HepG2 (cell line): ENCODE results near the gene CBR4. TPM values are rescaled to one million over a fixed set of nuclear protein-coding genes. Genes with fewer than 3 reads are reported as not detected.
"Not testable (repeated sequence)": the region's sequence is repeated elsewhere in the genome, so short reads cannot be mapped to it uniquely, and the experiment has no call there.

ENCODE experiments used
- ATAC-seq: fragments of 200-7000 bp; cut with Tn5 transposase; 3 replicates; pipeline ENCODE4 v1.9.1; 2020; ENCODE audit warnings: mild to moderate bottlenecking, moderate library complexity
- BruUV-seq: library from RNA; stranded (reverse); fragments of 400-500 nt; replicated peaks from 2 replicates; lab custom pipeline; 2021; lab: Mats Ljungman, UMichigan
- CTCF ChIA-PET: fragments of 300-600 bp; formaldehyde crosslinking; extraction: SDS; loops from one replicate; lab custom pipeline; 2021; ENCODE audit warnings: low total read pairs, inconsistent platforms, low intra/inter-chr PET ratio; lab: Yijun Ruan, JAX
- POLR2A ChIA-PET: fragments of 350-600 bp; sonication (Branson Sonifier 250); formaldehyde crosslinking; loops from one replicate; lab custom pipeline; 2020; ENCODE audit warnings: antibody characterized with exemption, inconsistent platforms; lab: Yijun Ruan, JAX
- DNase-seq: peaks from one replicate; pipeline ENCODE4 v3.0.0-alpha.2; 2015; ENCODE audit warnings: low spot score
- FAIRE-seq: peaks from 3 replicates; lab custom pipeline; 2011; peaks lifted over from hg19 to GRCh38; lab: Jason Lieb, UNC
- H2AFZ ChIP-seq: one replicate; pipeline ENCODE4 v1.6.1; 2011; ENCODE audit warnings: low read length, inconsistent platforms
- H3K27ac ChIP-seq: fragments of 300-600 bp; 3 replicates; pipeline ENCODE4 v1.8.0; 2011; ENCODE audit warnings: mixed run types, mild to moderate bottlenecking, mixed read lengths, low read length, inconsistent platforms; ENCODE audit not compliant: insufficient read depth; ENCODE audit errors: extremely low read length
- H3K27me3 ChIP-seq, 2 experiments: fragments of 200-600 bp in 1 of 2; 2 replicates in 1 of 2; 3 replicates in 1 of 2; pipeline versions ENCODE4 v1.6.0 to v1.8.0; 2011; ENCODE audit warnings: low read length in 2 of 2, mild to moderate bottlenecking in 2 of 2, moderate library complexity in 2 of 2, inconsistent platforms in 1 of 2; ENCODE audit not compliant: insufficient read depth in 2 of 2, control insufficient read depth in 1 of 2
- H3K36me3 ChIP-seq, 2 experiments: fragments of 200-600 bp in 1 of 2; replicated peaks in 1 of 2; 2 replicates in 1 of 2; 3 replicates in 1 of 2; pipeline versions ENCODE4 v1.5.1 to v1.8.0; 2011; ENCODE audit warnings: low read length in 2 of 2, inconsistent platforms in 1 of 2; ENCODE audit not compliant: insufficient read depth in 2 of 2, control insufficient read depth in 1 of 2
- H3K4me1 ChIP-seq: 2 replicates; pipeline ENCODE4 v1.5.1; 2012; ENCODE audit warnings: low read length, inconsistent platforms; ENCODE audit not compliant: insufficient read depth
- H3K4me2 ChIP-seq: 2 replicates; pipeline ENCODE4 v1.6.0; 2011; ENCODE audit warnings: low read depth, low read length, inconsistent platforms
- H3K4me3 ChIP-seq, 3 experiments: fragments of 200-600 bp in 1 of 3; sonication (generic), shearing (Covaris generic) in 1 of 3; replicated peaks in 1 of 3; 2 replicates each; pipeline ENCODE4 v1.5.1; 2011 to 2016; ENCODE audit warnings: low read length in 3 of 3, inconsistent platforms in 2 of 3, low read depth in 2 of 3, mild to moderate bottlenecking in 2 of 3, control low read depth in 1 of 3, mixed read lengths in 1 of 3; ENCODE audit not compliant: insufficient read depth in 1 of 3
- H3K79me2 ChIP-seq: one replicate; pipeline ENCODE4 v1.6.1; 2011; ENCODE audit warnings: low read length, inconsistent platforms; ENCODE audit not compliant: insufficient read depth
- H3K9ac ChIP-seq: 2 replicates; pipeline ENCODE4 v1.6.0; 2011; ENCODE audit warnings: mild to moderate bottlenecking, low read depth, low read length, inconsistent platforms; ENCODE audit not compliant: insufficient read depth
- H3K9me3 ChIP-seq: 2 replicates; pipeline ENCODE4 v1.5.1; 2012; ENCODE audit warnings: mild to moderate bottlenecking, low read length
- H4K20me1 ChIP-seq: 2 replicates; pipeline ENCODE4 v1.6.0; 2011; ENCODE audit warnings: inconsistent platforms, mild to moderate bottlenecking, low read length, moderate library complexity; ENCODE audit not compliant: insufficient read depth
- KDM6A ChIP-seq: IDR thresholded peaks from 2 replicates; pipeline ENCODE4 v1.6.1; 2016; ENCODE audit warnings: low read depth
- RBM39 ChIP-seq: fragments of 200-400 bp; formaldehyde crosslinking; IDR thresholded peaks from one replicate; pipeline ENCODE4 v1.6.1; 2018; ENCODE audit warnings: antibody characterized with exemption, mild to moderate bottlenecking, low read depth, low read length; ENCODE audit not compliant: poor library complexity, severe bottlenecking
- ZNF205 ChIP-seq: IDR thresholded peaks from 2 replicates; pipeline ENCODE4 v1.6.1; 2018; ENCODE audit warnings: missing biosample characterization, missing genetic modification reagents
- WGBS: methylation state at CpG from one replicate; pipeline ENCODE4 v1.1.6; 2017; ENCODE audit warnings: low lambda C conversion rate; 5-methylcytosine and 5-hydroxymethylcytosine counted together
- in situ Hi-C: cut with HindIII; loops from 2 replicates; pipeline ENCODE4 v1.10.0; 2017; ENCODE audit warnings: low pct_unique_long_range_greater_than_20kb; ENCODE audit not compliant: extremely low pct_ligation_motif_present
- intact Hi-C: fragments of 100-400 bp; cut with micrococcal nuclease; formaldehyde crosslinking; loops from one replicate; pipeline ENCODE4 v1.10.0; 2022; ENCODE audit not compliant: unreplicated experiment
- polyA plus RNA-seq, 8 experiments: library from polyadenylated mRNA; depleted of rRNA in 3 of 8; stranded (reverse) in 7 of 8; unstranded in 1 of 8; fragments of >200 nt; fragmentation: Illumina TruSeq in 4 of 8; extraction: Trizol in 4 of 8; gene quantifications; 2 replicates each; pipeline versions ENCODE4 v1.2.1 to v1.2.3, GENCODE V29; 2011 to 2016; ENCODE audit warnings: low read depth in 4 of 8, missing spikeins in 1 of 8, mixed read lengths in 1 of 8; ENCODE audit not compliant: insufficient read depth in 1 of 8
- total RNA-seq, 5 experiments: library from RNA; depleted of rRNA; stranded (reverse); fragments of >200 nt; fragmentation: Illumina TruSeq; extraction: Trizol; gene quantifications; 2 replicates each; pipeline ENCODE4 v1.2.3, GENCODE V29; 2016; ENCODE audit warnings: low read depth in 1 of 5
- TF ChIP-seq, protein P1 (sequence below): sonication (generic); formaldehyde crosslinking; IDR thresholded peaks from 2 replicates; pipeline ENCODE4 v1.4.0; 2020; ENCODE audit warnings: mild to moderate bottlenecking, missing genetic modification reagents
- TF ChIP-seq, protein P2 (sequence below): sonication (generic); formaldehyde crosslinking; IDR thresholded peaks from 2 replicates; pipeline ENCODE4 v1.4.0; 2020; ENCODE audit warnings: missing genetic modification reagents
- TF ChIP-seq, protein P3 (sequence below): IDR thresholded peaks from 2 replicates; pipeline ENCODE4 v1.6.1; 2016; ENCODE audit warnings: missing biosample characterization, missing genetic modification reagents, low read depth

Gene CBR4
- total and polyA plus RNA-seq, 2 of the 13 experiments (the other 11 are each of a cell fraction or from before 2014, with no cell fraction given), result 7.3 to 20.7 TPM

DNA sequence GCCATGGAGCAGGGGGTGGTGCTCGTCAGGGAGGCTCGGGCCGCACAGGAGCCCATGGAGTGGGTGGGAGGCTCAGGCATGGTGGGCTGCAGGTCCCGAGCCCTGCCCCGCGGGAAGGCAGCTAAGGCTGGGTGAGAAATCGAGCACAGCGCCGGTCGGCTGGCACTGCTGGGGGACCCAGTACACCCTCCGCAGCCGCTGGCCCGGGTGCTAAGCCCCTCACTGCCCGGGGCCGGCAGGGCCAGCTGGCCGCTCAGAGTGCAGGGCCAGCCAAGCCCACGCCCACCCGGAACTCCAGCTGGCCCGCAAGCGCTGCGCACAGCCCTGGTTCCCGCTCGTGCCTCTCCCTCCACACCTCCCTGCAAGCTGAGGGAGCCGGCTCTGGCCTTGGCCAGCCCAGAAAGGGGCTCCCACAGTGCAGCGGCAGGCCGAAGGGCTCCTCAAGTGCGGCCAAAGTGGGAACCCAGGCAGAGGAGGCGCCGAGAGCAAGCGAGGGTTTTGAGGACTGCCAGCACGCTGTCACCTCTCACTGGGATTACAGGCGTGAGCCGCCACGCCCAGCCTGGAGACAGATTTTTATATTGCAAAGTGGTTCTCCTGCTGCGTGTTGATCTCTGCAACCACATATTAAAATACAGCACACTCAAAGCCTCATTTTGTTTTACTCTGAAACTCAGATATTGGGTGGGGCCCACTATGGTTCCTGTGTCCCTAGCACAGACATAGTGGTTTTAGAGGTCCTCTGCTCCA, 26.0 kb upstream of the CBR4 start:
- H3K4me1 ChIP-seq, result peaks cover 29% of the 10 kb centered on the region

DNA sequence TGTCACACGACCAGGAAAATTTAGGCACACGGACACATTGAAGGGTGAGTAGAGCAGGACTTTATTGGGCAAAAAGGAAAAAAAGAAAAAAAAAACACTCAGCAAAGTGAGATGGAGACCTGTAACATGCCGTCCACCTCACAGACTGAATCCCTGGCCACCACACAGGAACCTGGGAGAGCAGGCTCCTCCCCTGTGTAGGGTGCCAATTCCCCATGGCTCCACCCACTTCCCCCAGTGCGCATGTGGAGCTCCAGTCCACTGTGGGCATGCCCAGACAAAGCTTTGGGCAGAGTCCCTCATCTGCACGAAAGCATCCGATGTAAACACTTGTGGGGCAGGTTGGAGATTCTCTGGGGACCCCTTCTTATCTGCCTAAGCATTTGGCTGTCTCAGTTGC, 23.6 kb upstream of the CBR4 start:
- H4K20me1 ChIP-seq, result no peaks in the 10 kb centered on the region
- no peak for DNase-seq
- no peaks in the 10 kb centered on the region for H3K9me3 ChIP-seq
- no peak overlapping the region for H3K9ac ChIP-seq
- peak; percentile 21; the same call in 1 of the 3 replicates for ATAC-seq
- no peak overlapping the region for H2AFZ ChIP-seq
- no peaks in the 10 kb centered on the region; a peak in 1 of 5 replicates for H3K36me3 ChIP-seq
- in situ Hi-C loops (no loop called here), intact Hi-C loops (no loop called here)
- H3K79me2 ChIP-seq, result no peaks in the 10 kb centered on the region
- FAIRE-seq, result no peak
- H3K4me2 ChIP-seq, result no peak overlapping the region
- H3K4me1 ChIP-seq, result peaks cover 21% of the 10 kb centered on the region
- H3K27me3 ChIP-seq, result no peaks in the 10 kb centered on the region
- no TSS peak for BruUV-seq
- no peak overlapping the region for H3K27ac ChIP-seq
- WGBS, result 81% methylated on average over 5 of the region's 6 CpGs
- no peak overlapping the region for H3K4me3 ChIP-seq
- POLR2A ChIA-PET, result interaction anchor here (1.0 to 1.6 kb wide), 2 partner anchors 24 to 37 kb away, joined by 3 to 5 read pairs; partner anchors contain the start of gene CBR4
- CTCF ChIA-PET, result no interaction called here
- TF ChIP-seq RBM39, result no peak
- TF ChIP-seq, protein P1, sequence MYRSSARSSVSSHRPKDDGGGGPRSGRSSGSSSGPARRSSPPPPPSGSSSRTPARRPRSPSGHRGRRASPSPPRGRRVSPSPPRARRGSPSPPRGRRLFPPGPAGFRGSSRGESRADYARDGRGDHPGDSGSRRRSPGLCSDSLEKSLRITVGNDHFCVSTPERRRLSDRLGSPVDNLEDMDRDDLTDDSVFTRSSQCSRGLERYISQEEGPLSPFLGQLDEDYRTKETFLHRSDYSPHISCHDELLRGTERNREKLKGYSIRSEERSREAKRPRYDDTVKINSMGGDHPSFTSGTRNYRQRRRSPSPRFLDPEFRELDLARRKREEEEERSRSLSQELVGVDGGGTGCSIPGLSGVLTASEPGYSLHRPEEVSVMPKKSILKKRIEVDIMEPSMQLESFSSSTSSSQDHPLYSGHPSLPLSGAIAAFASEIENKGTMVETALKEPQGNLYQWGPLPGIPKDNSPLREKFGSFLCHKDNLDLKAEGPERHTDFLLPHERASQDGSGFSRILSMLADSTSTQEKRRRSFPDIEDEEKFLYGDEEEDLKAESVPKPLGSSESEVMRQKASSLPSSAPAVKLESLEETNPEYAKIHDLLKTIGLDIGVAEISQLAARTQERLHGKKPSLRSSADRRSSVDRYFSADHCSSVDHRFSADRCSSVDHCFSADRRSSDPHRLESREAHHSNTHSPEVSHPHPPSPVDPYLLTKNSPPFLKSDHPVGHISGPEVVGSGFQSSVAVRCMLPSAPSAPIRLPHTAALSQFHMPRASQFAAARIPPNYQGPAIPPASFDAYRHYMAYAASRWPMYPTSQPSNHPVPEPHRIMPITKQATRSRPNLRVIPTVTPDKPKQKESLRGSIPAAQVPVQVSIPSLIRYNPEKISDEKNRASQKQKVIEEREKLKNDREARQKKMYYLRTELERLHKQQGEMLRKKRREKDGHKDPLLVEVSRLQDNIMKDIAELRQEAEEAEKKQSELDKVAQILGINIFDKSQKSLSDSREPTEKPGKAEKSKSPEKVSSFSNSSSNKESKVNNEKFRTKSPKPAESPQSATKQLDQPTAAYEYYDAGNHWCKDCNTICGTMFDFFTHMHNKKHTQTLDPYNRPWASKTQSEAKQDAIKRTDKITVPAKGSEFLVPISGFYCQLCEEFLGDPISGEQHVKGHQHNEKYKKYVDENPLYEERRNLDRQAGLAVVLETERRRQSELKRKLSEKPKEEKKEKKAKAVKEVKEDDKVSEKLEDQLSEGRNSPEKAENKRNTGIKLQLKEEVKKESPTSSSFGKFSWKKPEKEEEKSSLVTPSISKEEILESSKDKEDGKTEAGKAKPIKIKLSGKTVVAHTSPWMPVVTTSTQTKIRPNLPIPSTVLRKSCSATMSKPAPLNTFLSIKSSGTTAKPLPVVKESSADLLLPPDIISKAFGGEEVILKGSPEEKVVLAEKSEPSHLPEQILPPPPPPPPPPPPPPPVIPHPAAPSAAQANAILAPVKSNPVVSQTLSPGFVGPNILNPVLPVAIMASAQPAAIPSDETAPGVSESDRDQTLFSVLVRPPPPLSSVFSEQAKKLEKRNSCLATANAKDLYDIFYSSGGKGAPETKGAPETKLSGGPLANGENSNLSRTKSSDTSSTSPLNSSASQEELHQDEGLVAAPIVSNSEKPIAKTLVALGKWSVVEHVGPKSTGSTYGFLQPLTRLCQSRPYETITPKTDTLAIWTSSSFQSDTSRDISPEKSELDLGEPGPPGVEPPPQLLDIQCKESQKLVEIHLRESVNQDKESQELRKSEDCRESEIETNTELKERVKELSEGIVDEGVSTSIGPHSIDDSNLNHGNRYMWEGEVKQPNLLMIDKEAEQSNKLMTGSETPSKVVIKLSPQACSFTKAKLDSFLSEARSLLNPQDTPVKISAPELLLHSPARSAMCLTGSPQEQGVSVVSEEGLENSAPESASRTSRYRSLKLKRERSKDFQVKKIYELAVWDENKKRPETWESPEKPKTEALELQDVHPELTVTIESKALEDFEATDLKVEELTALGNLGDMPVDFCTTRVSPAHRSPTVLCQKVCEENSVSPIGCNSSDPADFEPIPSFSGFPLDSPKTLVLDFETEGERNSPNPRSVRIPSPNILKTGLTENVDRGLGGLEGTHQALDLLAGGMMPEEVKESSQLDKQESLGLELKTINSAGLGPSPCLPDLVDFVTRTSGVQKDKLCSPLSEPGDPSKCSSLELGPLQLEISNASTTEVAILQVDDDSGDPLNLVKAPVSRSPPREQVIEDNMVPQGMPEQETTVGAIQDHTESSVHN (CRISPR knock-in tag), result no peak
- TF ChIP-seq KDM6A (CRISPR knock-in tag), result no peak
- no peak for TF ChIP-seq ZNF205
- TF ChIP-seq, protein P2, sequence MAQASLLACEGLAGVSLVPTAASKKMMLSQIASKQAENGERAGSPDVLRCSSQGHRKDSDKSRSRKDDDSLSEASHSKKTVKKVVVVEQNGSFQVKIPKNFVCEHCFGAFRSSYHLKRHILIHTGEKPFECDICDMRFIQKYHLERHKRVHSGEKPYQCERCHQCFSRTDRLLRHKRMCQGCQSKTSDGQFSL (CRISPR knock-in tag), result no peak
- TF ChIP-seq, protein P3, sequence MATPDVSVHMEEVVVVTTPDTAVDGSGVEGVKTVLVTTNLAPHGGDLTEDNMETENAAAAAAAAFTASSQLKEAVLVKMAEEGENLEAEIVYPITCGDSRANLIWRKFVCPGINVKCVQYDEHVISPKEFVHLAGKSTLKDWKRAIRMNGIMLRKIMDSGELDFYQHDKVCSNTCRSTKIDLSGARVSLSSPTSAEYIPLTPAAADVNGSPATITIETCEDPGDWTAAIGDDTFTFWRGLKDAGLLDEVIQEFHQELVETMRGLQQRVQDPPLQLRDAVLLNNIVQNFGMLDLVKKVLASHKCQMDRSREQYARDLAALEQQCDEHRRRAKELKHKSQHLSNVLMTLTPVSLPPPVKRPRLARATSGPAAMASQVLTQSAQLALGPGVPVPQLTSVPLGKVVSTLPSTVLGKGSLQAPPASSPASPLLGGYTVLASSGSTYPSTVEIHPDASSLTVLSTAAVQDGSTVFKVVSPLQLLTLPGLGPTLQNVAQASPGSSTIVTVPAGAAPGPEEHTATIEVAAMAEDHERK (CRISPR knock-in tag), result no peak

More for the DNA sequence above, 26.0 kb upstream of the CBR4 start:
- BruUV-seq, CTCF ChIA-PET, H3K36me3 ChIP-seq, H3K27ac ChIP-seq, H2AFZ ChIP-seq, H3K27me3 ChIP-seq, H3K4me3 ChIP-seq, H3K9me3 ChIP-seq, H3K4me2 ChIP-seq, intact Hi-C loops, DNase-seq, H4K20me1 ChIP-seq, ATAC-seq, POLR2A ChIA-PET, H3K9ac ChIP-seq, in situ Hi-C loops, H3K79me2 ChIP-seq, FAIRE-seq: not testable (repeated sequence)
- 87% methylated on average over 15 of the region's 35 CpGs for WGBS
